Activated T-cell treated with anti-CD3 and anti-CD28 coated beads, Interleukin-2, amount 50 U/mL, for 72 hours (primary cell): ENCODE data around the gene DCLRE1C. TPM values are rescaled to one million over a fixed set of nuclear protein-coding genes. Genes with fewer than 3 reads are reported as not detected.
A peak's percentile ranks its signal among the peaks of the same experiment; 100 is the strongest.
"Not testable (repeated sequence)": the region's sequence is repeated elsewhere in the genome, so short reads cannot be mapped to it uniquely, and the experiment has no call there.

ENCODE experiments used
- ATAC-seq, 2 donors: fragments of 150-1000 bp; cut with Tn5 transposase; replicated peaks in 1 of 2; 2 replicates each; pipeline ENCODE4 v1.10.0; 2021; ENCODE audit warnings: moderate library complexity in 2 of 2, mild to moderate bottlenecking in 1 of 2
- DNase-seq, 2 donors: peaks; one replicate each; pipeline ENCODE4 v3.0.0; 2021 to 2022; ENCODE audit warnings: mixed read lengths in 1 of 2
- H3K27ac Mint-ChIP-seq: one replicate; pipeline ENCODE4 v1.8.0; 2022; ENCODE audit warnings: mild to moderate bottlenecking, moderate library complexity, mixed read lengths
- H3K27me3 Mint-ChIP-seq: one replicate; pipeline ENCODE4 v1.8.0; 2022; ENCODE audit warnings: low read depth, mixed read lengths
- H3K36me3 Mint-ChIP-seq, 2 donors: one replicate each; pipeline ENCODE4 v1.8.0; 2022; ENCODE audit warnings: mixed read lengths in 2 of 2, mild to moderate bottlenecking in 1 of 2; ENCODE audit not compliant: insufficient read depth in 2 of 2
- H3K4me1 Mint-ChIP-seq: one replicate; pipeline ENCODE4 v1.8.0; 2022; ENCODE audit warnings: low read depth, mixed read lengths
- H3K4me3 Mint-ChIP-seq, 2 donors: one replicate each; pipeline ENCODE4 v1.8.0; 2022; ENCODE audit warnings: mild to moderate bottlenecking in 2 of 2, mixed read lengths in 2 of 2, moderate library complexity in 2 of 2
- H3K9me3 Mint-ChIP-seq, 2 donors: one replicate each; pipeline ENCODE4 v1.8.0; 2022; ENCODE audit warnings: mixed read lengths in 2 of 2
- total RNA-seq, 2 donors: library from RNA; stranded (reverse); gene quantifications; one replicate each; pipeline ENCODE4 v1.2.3, GENCODE V29; 2022

The DCLRE1C gene
- total RNA-seq, 2 donors from 2014 or later, result 22.9 to 25.8 TPM

- no peaks in the 10 kb centered on the region for H3K9me3 Mint-ChIP-seq
- peaks cover 23% of the 10 kb centered on the region for H3K4me1 Mint-ChIP-seq
- peak within 1 kb of the TSS; percentile 99 for H3K27ac Mint-ChIP-seq
- peak within 1 kb of the TSS; percentile 96 to 99 for H3K4me3 Mint-ChIP-seq
- DNase-seq (peak; percentile 92 to 98), ATAC-seq (peak; percentile 91 to 93)
- H3K36me3 Mint-ChIP-seq, result no peaks in the 10 kb centered on the region
- H3K27me3 Mint-ChIP-seq, result no peaks in the 10 kb centered on the region
These were observed 5.5 kb upstream of the DCLRE1C start, which contains the start of gene MEIG1 for GRCh38 chr10:14959221-14960057. Gene MEIG1, plus strand, starts transcription at chr10:14959388. Its CDS starts 7,081 bp downstream, at chr10:14966469.

- no peak for ATAC-seq
- H3K36me3 Mint-ChIP-seq, result peaks cover 0 to under 1% of the 10 kb centered on the region in 2 donors
- H3K4me1 Mint-ChIP-seq, result peaks cover 25% of the 10 kb centered on the region
- no peaks in the 10 kb centered on the region for H3K9me3 Mint-ChIP-seq
- H3K27ac Mint-ChIP-seq, result peak overlapping the region; percentile 26
- peak overlapping the region; percentile 96 to 99 for H3K4me3 Mint-ChIP-seq
- no peaks in the 10 kb centered on the region for H3K27me3 Mint-ChIP-seq
- no peak for DNase-seq
These were observed 5.0 kb upstream of the DCLRE1C start for GRCh38 chr10:14958872-14959220.

GRCh38 chr10:14954934-14955333, 1.0 kb upstream of the DCLRE1C start:
- H3K27ac Mint-ChIP-seq, result peak overlapping the region; percentile 99
- no peak for ATAC-seq
- peak overlapping the region; percentile 94 to 98 for H3K4me3 Mint-ChIP-seq
- H3K27me3 Mint-ChIP-seq, result no peaks in the 10 kb centered on the region
- H3K36me3 Mint-ChIP-seq, result peaks cover 1 to 7% of the 10 kb centered on the region in 2 donors
- peaks cover 43% of the 10 kb centered on the region for H3K4me1 Mint-ChIP-seq
- DNase-seq, result no peak
- no peaks in the 10 kb centered on the region for H3K9me3 Mint-ChIP-seq

- Mint-ChIP-seq H3K27me3 (no peaks in the 10 kb centered on the region), H3K36me3 (peaks cover 1 to 10% of the 10 kb centered on the region in 2 donors), H3K27ac (peak overlapping the region; percentile 99), H3K4me3 (peak overlapping the region; percentile 94 to 98), H3K4me1 (peaks cover 48% of the 10 kb centered on the region), H3K9me3 (no peaks in the 10 kb centered on the region)
- peak in 1 of 2 donors; percentile 57 for DNase-seq
- ATAC-seq, result peak; percentile 51 to 64
These were observed 384 bp downstream of the DCLRE1C start for GRCh38 chr10:14953424-14954000.

- ATAC-seq (no peak), DNase-seq (no peak)
- Mint-ChIP-seq H3K9me3 (no peaks in the 10 kb centered on the region), H3K4me1 (peaks cover 48% of the 10 kb centered on the region), H3K36me3 (peaks cover 1 to 10% of the 10 kb centered on the region in 2 donors), H3K4me3 (peak overlapping the region; percentile 94 to 98), H3K27ac (peak overlapping the region; percentile 99), H3K27me3 (no peaks in the 10 kb centered on the region)
These were observed 959 bp downstream of the DCLRE1C start for GRCh38 chr10:14952851-14953423.

- no peak for DNase-seq
- Mint-ChIP-seq H3K36me3 (peaks cover 3 to 16% of the 10 kb centered on the region in 2 donors), H3K27ac (no peak overlapping the region)
These were observed 4.6 kb downstream of the DCLRE1C start for GRCh38 chr10:14949291-14949690.

GRCh38 chr10:14947268-14947667, 6.6 kb downstream of the DCLRE1C start:
- H3K4me3 Mint-ChIP-seq, result no peak overlapping the region
- no peak overlapping the region for H3K27ac Mint-ChIP-seq
- no peak for DNase-seq
- no peaks in the 10 kb centered on the region for H3K27me3 Mint-ChIP-seq
- peaks cover 5 to 24% of the 10 kb centered on the region in 2 donors for H3K36me3 Mint-ChIP-seq
- ATAC-seq, result no peak
- peaks cover 19% of the 10 kb centered on the region for H3K4me1 Mint-ChIP-seq
- H3K9me3 Mint-ChIP-seq, result no peaks in the 10 kb centered on the region

More at GRCh38 chr10:14949291-14949690, 4.6 kb downstream of the DCLRE1C start:
- Mint-ChIP-seq H3K9me3 (no peaks in the 10 kb centered on the region), H3K27me3 (no peaks in the 10 kb centered on the region), H3K4me3 (no peak overlapping the region), H3K4me1 (peaks cover 32% of the 10 kb centered on the region)
- no peak for ATAC-seq

GRCh38 chr10:14945108-14945507, 8.8 kb downstream of the DCLRE1C start:
- DNase-seq (no peak), ATAC-seq (no peak)
- H3K27ac Mint-ChIP-seq, result no peak overlapping the region
- no peaks in the 10 kb centered on the region for H3K9me3 Mint-ChIP-seq
- no peak overlapping the region for H3K4me3 Mint-ChIP-seq
- peaks cover 4 to 20% of the 10 kb centered on the region in 2 donors for H3K36me3 Mint-ChIP-seq
- no peaks in the 10 kb centered on the region for H3K27me3 Mint-ChIP-seq
- peaks cover 5% of the 10 kb centered on the region for H3K4me1 Mint-ChIP-seq

GRCh38 chr10:14942950-14943338, 11.0 kb downstream of the DCLRE1C start:
- not testable (repeated sequence) for H3K4me1 Mint-ChIP-seq, H3K9me3 Mint-ChIP-seq, ATAC-seq, DNase-seq, H3K4me3 Mint-ChIP-seq, H3K27ac Mint-ChIP-seq, H3K27me3 Mint-ChIP-seq
- H3K36me3 Mint-ChIP-seq, result peaks cover 4 to 16% of the 10 kb centered on the region in 2 donors

GRCh38 chr10:14942147-14942949, 11.5 kb downstream of the DCLRE1C start:
- not testable (repeated sequence) for ATAC-seq, H3K27me3 Mint-ChIP-seq, H3K9me3 Mint-ChIP-seq, DNase-seq, H3K4me3 Mint-ChIP-seq, H3K27ac Mint-ChIP-seq, H3K4me1 Mint-ChIP-seq
- H3K36me3 Mint-ChIP-seq, result peaks cover 4 to 18% of the 10 kb centered on the region in 2 donors

- DNase-seq (peak; percentile 28 to 33), ATAC-seq (peak; percentile 46 to 69)
- H3K9me3 Mint-ChIP-seq, H3K27ac Mint-ChIP-seq, H3K4me3 Mint-ChIP-seq, H3K4me1 Mint-ChIP-seq, H3K27me3 Mint-ChIP-seq: not testable (repeated sequence)
- H3K36me3 Mint-ChIP-seq, result peaks cover 6 to 15% of the 10 kb centered on the region in 2 donors
These were observed 14.9 kb downstream of the DCLRE1C start for GRCh38 chr10:14938971-14939370.

GRCh38 chr10:14936584-14936983, 17.3 kb downstream of the DCLRE1C start:
- H3K27me3 Mint-ChIP-seq, result no peaks in the 10 kb centered on the region
- H3K27ac Mint-ChIP-seq, result peak overlapping the region; percentile 79
- no peak for ATAC-seq
- H3K4me1 Mint-ChIP-seq, result no peaks in the 10 kb centered on the region
- H3K4me3 Mint-ChIP-seq, result no peak overlapping the region
- DNase-seq, result no peak
- no peaks in the 10 kb centered on the region for H3K9me3 Mint-ChIP-seq
- H3K36me3 Mint-ChIP-seq, result peaks cover 4 to 20% of the 10 kb centered on the region in 2 donors
